Stimulated activated CD4-positive, alpha-beta T cell treated with anti-CD3 and anti-CD28 coated beads, TNF-alpha, amount 100 ng/mL, for 4 hours (primary cell): ENCODE data around the gene HDDC2.

Experiments
- DNase-seq, 3 experiments: peaks; one replicate each; pipeline ENCODE4 v3.0.0-alpha.2; 2020; ENCODE audit warnings: low read depth in 3 of 3

HDDC2 gene, protein sequence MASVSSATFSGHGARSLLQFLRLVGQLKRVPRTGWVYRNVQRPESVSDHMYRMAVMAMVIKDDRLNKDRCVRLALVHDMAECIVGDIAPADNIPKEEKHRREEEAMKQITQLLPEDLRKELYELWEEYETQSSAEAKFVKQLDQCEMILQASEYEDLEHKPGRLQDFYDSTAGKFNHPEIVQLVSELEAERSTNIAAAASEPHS

DNA sequence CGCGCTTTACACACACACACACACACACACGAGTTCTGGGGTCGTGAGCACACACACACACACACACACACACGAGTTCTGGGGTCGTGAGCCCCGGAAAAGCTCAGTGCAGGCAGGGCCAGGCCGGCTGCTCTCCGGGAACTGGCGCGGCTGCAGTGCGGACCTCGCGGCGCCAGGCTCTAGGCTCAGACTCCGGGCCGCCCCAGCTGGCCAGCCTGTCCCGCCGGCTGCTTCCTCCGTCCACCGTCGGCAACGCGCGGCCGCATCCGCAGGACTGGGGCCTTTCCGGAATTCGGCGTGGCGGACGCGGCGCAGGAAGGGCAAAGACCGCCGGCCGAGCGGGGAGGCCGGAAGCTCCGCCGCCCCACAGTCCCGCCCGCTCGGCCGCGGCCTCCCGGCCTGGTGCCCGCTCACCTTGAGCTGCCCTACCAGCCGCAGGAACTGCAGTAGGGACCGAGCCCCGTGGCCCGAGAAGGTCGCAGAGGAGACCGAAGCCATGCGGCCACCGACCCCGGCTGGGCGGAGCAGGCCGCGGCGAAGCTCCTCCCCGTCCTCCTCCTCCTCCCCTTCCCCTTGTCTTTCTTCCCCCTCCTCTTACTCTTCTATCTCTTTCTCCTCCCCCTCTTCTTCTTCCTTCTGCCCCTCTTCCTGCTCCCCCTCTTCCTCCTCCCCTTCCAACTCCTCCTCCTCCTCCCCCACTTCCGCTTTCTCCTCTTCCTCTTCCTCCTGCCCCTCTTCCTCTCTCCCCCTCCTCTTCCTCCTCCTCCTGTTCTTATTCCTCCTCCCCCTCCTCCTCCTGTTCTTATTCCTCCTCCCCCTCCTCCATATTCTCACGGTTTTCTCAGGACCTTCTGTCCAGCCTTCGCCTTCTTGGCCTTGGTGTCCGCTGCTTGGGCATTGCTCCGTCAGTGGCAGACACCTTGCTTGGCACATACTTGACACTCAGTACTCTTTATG lies at the start of gene HDDC2:
Gene HDDC2, minus strand, starts transcription at position 533 of the 957 bp plus-strand sequence. Its CDS starts 35 bp downstream, at position 498.
- peak; percentile 29 to 47 (median 45) for DNase-seq

DNA sequence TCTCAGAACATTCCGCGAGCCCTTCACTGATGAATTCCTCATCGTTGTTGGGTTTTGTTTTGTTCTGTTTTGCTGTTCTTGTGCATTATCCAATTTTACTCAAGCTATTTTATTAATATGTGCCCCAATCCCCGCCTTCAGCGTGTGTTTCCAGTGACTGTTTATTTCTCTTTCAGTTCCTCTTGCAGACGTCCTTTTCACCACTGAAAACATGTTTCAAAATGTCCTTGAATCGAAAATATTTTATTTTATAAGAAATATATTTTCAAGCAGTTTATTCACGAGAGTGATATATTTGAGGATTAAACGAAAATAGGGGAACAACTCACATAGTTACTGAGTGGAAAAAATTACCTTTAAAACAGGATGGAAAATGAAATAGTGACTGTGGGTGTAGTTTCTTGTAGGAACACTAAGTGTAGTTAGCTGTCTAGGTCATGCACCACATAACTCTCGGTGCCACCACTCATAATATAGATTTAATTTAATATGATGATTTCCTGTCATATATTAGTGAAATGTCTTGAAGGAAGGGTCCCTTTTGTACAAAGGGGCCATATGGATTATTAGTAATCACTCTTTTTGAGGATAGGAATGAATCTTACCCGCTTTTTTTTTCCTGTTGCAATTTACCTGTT lies 45.3 kb upstream of the HDDC2 start:
- DNase-seq = no peak

DNA sequence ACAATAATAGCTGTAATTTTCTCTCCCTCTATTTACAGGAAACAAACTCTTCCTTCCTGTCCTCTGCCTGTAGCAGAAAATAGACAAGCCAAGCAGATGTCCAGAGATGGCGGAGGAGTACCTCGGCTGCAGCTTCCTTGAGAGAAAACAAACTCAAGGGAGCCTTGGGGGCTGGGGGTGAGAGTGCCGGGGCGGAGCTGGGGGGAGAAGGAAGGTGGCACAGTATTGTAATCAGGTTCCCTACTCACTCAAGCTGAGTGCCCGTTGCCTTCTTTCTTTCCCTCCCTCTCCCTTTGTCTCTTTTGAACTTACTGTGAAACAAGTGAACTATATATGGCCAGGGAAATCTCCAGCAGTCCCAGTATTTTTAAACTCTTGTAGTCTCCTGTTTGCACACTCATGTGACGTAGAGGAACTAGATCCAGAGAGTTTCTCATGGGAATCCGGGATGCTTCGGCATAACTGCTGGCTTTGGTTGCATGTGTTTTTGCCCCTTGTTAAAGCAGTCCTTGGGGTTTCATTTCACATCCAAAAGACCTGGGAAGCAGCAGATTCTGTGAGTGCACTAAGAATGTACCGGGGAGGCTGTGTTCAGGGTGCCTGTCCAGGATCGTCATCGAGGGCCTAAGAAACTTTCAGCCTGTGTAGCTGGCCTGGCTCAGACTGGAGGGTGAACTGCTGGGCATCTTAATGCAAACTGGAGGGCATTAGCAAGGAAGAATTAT lies 44.6 kb upstream of the HDDC2 start:
- DNase-seq = no peak

DNA sequence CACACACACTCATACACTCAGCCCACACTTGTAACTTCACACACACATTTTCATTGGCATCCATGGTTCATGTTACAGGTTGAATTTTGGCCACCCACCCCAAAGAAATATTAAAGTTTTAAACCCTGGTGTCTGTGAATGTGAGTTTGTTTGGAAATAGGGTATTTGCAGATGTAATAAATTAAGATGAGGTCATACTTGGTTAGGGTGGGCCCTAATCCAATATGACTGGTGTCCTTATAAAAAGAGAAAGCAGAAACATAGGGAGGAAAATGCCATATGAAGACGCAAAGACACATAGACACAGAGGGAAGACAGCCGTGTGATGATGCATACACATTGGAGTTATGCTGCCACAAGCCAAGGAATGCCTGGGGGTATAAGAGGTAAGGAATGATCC lies 39.7 kb upstream of the HDDC2 start:
- DNase-seq = no peak

DNA sequence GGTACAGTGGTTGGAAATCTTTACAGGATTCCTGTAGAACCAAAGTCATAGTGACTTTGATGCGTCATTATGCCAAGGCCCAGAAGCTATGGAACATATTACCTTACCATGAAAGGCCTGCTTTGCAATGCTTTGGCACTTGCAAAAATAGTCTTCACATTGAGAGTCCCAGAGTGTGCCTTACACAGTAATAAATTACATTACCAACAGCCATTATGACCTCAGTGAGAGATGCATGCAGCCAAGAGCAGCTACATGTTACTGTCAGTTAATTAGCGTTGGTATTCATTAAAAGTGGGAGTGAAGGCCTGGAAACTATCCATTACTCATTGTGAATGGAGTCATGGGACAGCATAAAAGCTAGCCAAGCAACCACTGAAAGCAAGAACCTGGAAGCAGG lies 39.2 kb upstream of the HDDC2 start:
- no peak for DNase-seq

DNA sequence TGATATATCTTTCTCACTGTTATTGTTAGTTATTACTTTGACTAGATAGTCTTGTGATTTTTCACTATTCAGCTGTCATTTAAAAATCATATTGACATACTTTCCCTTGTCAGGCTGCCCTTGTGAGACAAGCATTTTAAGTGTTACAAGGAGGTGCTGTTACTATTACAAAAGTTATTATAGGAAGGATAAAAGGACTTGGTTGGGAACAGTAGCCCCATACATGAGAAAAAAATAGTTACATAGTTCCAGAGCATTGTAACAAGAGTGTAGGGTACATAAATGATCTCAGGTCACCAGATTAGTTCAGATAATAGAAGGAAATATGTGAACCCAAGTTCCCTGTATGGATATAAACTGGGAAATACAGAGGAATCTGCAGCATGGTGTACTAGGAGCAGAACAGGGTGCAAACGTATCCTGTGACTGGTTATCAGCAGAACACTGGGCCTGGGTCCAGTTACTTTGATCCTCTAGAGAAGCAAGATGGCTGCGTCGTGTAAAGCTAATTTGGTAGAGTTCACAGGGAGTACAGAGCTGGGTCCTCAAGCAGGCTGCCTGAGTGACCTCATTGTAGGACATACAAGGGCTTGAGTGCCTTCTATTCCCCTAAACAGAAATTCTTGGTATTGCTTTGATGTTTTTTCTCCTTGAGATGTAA lies 38.5 kb upstream of the HDDC2 start:
- no peak for DNase-seq

DNA sequence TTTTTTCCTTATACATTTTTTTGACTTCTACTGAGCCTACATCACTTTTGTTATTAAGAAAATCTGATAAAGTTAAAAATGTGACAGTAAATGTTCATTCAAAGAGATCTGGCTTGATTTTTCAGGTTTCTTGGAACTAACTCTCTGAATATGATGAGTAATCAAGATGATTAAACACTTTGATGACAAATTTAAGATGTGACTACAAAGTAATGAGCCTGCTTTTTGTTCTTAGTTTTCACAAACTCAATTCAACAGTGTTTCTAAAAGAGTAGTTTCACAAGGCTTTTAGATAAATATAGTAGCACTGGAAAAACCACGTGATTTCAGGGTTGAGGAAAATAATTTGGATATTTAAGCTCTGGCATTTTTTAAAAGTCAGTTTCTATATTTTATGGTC lies 37.9 kb upstream of the HDDC2 start:
- DNase-seq = no peak

DNA sequence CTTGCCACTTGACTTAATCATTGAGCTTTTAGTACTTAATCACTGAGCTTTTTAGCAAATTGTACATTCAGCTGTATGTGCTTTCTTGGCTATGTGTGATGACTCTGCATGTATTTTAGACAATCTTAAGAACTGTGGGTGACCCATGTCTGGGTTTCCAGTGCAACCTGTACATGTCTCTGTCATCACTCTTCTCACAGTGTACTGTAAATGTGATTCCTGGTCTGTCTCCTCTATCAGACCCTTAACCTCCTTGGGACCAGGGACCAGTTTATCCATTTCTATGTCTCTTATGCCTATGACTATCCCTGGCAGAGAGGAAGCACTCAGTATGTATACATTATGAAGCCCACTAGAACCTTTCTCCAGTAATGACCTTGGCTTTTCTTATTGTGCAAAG lies 36.6 kb upstream of the HDDC2 start:
- DNase-seq = no peak

DNA sequence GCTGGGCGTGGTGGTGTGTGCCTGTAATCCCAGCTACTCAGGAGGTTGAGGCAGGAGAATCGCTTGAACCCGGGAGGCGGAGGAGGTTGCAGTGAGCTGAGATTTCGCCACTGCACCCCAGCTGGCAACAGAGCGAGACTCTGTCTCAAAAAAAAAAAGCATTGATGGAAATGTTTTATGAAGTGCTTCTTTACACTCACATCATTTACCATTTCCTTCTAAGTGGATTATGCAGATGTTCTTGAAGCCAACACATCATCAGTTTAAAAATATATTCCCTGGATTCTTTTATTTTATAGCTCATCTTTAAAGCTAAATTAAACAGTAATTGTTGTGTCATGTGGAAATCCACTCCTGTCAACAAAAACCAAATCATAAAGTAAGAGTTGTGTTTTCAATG lies 35.9 kb upstream of the HDDC2 start:
- no peak for DNase-seq

DNA sequence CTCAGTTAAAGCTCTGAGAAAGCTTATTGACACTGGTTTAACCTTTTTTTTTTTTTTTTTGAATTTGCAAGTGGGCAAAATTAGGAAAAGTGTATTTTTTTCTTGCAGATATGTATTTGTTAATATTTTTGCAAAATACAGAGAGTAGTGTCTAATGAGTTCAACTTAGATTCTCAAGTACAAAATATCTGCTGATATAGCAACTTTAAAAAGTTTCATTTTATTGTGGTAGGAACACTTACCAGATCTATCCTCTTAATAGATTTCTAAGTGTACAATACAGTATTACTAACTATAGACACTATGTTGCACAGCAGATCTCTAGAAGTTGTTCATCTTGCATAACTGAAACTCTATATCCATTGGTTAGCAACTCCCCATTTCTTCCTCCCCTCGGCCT lies 30.9 kb upstream of the HDDC2 start:
- no peak for DNase-seq

DNA sequence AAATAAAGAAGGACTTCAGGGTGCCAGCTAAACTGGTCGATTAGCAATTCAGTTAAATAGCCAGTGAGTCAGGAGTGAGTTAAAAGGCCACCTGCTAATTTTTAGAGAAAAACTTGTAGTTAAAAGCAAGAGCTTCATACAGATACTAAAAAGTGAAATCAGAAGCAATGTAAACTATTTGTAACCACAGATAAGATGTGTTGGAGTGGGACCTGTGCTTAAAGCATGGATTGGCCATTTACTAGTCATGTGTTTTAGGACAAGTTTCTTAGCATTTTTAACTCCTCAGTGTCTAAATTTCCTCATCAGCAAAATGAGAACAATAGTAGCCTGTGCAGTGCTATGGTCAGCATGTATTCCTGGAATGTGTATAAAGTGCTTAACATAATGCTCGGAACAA lies 23.8 kb upstream of the HDDC2 start:
- DNase-seq = no peak

DNA sequence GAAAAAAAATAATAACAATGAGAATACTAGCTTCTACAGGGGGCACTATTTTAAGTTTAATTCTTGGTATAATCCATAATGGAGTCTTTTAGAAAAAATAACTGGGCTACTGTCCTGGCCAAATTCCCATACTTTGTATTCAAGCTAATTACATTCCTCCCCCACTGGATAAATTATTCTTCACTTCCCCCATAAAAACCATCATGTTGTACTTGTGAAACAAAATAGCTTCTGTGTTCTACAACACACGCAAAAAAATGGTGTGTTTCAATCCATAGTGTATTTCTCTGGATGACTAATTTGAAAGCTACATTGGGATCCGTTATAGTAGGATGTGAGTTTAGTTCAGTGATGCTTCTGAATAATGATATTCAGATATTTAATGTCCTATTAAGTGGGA lies 21.6 kb upstream of the HDDC2 start:
- no peak for DNase-seq

DNA sequence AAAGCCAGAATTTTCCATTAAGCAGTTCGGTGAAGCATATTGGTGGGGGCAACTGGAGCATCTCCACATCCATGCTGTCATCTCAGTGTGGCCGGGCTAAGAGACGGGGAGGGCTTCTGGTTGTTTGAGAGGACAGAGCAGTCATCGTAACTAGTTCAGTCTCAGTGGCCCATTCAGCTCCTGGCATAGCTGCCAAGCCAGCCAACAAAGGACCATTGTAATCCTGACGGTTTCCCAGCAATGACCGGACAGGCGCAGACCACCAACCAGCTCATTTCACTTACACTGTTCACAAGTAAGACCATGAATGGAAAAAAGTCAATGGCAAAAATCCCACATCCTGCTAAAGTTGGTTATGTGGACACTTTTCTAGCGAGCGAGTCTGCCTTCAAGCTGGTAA lies 14.9 kb upstream of the HDDC2 start:
- DNase-seq = no peak

DNA sequence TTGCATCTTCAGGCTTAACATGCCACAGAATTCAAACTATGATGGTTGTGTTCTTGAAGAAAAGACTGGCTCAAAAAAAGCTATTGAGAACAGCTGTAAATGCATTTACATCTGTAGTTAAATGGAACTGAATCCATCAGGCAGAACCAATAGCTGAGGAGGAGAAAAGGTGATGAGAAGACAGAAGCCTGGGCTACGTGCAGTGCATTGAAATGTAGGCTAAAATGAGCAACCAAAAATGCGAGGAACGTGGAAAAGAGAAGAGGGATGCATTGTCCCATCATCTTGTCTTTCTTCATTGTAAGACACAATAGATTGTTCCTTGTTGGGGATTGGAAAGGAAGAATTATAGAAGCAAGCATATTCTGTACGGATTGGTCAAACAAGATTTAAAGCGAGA lies 13.8 kb upstream of the HDDC2 start:
- no peak for DNase-seq

DNA sequence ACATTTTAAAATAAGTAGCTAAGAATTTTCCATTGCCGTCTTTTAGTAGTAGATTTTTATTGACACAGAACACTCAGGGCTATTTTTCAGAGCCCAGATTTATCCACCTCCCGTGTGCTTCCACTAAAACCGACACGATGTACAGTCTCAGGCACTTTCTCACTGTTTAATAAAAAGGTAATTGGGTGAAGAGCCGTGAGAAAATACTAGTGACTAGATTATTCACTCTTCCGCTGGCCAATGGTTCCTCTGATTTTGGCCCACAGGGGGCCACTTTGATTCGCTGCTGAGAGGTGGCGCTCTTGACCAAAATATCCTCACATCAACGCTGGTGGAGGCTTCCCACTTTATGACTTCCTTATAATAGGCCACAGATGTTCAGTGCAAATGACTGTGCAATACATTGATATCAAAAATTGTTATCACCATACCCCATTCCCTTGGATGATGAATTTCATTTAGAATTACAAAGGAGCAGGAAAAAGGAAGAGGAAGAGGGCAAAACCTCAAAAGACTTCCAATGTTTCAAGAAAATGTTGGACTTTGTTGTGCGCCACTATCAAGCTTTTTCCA lies 12.3 kb upstream of the HDDC2 start:
- DNase-seq = no peak

DNA sequence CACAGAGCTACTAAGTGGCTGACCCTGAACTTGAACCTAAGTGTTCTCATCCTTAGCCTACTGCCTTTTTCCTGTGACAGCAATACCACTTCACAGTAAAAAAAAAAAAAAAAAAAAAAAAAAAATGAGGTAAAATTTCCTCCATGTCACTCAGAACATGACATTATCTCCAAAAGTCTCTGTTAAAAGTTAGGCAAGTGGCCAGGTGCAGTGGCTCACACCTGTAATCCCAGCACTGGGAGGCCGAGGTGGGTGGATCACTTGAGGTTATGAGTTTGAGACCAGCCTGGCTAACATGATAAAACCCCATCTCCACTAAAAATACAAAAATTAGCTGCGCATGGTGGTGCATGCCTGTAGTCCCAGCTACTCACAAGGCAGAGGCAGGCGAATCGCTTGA lies 11.2 kb upstream of the HDDC2 start:
- no peak for DNase-seq

DNA sequence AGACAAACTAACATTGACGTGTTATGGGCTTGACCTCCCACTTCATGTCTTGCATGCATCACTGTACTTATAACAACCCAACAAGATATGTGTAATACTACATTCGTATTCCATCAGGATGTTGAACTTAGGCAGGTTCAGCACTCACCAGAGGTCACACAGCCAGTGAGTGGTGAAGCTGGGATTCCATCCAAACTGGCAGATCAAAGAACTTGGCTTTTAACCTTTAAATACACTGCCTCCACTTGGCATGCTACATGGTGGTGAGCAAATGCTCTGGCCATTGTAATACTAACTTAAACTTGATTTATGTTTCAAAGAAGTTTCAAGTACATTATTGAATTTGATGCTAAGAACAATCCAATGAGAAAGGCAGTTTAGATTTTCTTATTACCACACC lies 10.7 kb upstream of the HDDC2 start:
- DNase-seq = no peak

DNA sequence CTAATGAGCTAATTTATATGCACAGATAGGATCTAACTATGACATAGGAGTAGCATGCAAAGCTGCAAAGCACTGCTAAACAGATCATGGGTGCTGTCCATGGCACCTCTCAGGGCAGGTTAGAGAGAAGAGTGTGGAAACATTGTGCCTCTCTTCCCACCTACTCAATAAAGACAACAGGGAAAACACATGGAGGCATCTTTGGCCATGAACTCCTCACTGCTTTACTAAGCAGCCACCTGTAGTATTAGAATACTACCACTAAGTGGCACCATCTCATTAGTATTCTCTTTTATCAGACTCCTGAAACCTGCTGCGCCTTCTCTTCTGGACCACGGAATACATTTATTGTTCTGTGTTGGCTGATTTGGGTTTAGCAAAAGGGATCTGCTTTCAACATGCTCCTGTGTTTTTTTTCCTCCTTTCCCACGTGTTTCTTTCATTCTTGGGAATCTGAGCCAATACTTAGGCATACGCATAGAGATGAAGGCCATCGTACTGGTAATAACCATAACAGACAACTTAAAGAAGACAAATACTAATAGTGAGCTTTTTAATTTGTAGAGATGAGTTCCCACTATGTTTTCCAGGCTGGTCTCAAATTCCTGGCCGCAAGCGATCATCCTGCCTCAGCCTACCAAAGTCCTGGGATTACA lies 9.4 kb upstream of the HDDC2 start:
- DNase-seq = no peak

DNA sequence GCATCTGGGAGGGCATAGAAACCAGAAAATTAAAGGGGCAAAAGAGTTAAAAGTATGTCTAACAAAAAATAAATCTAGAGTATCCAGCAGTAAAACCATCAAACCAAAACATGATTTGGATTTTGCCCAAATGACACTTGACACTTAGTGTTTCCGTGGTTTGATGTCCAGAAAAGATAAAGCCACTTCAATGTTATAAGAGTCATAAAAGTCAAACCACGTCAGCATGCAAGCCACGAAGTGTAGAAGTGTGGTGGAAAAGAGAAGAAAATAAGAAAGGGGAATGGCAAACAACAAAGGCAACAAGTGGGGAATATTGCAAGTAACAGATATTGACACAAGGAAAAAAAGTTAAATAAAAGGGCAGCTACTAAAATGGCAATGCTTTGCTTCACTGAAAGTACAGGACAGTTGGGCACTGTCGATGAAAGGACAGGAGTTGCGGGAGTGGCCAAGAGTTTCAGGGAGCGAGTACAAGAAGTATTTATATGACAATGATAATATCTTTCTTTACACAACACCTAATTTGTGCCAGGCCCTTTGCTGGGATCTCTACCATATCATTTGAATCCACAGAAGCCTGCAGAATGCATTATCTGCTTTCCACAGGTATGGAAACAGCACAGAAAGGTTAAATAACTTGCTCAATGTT lies 6.3 kb upstream of the HDDC2 start:
- no peak for DNase-seq

DNA sequence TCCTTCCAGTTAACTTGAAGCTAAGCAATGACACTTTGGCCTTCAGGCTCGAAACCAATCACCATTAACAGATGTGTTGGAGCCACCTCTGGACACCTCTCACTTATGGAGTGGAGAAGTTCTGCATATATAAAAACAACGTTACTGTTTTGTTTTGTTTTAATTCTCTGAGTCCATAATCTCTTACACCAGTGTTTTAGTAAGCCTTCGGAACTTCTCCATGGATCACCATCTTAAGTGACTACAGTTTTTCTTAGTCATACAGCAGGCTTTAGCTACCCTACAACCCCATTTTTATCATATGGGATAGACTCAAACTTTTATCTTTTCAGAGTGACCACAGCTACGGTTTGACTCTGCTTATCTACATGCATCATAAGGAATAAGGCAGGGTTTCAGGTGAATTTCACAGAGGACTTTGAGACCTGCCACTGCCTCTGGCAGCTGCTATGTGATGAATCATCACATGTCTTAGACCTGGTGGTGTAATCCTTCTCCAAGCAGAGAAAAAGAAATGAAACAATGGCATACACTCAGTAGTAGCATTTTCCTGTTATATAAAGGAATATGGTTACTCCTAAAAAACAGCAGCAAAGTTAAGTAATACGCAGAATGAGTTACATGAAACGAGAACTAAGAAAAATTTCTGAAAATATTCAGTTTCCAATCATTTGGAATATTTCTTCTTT lies 5.5 kb upstream of the HDDC2 start:
- no peak for DNase-seq
